Calu3 (cell line): ENCODE measurements around the gene PRKAG2. TPM values are rescaled to one million over a fixed set of nuclear protein-coding genes. Genes with fewer than 3 reads are reported as not detected.

Experiments
- BruUV-seq: library from RNA; stranded (reverse); fragments of 400-500 nt; replicated peaks from 2 replicates; lab custom pipeline; 2021; lab: Mats Ljungman, UMichigan
- CTCF ChIA-PET: fragments of 300-600 bp; sonication (Branson Sonifier 250); formaldehyde crosslinking; loops from one replicate; lab custom pipeline; 2022; ENCODE audit warnings: antibody characterized with exemption; lab: Charles Lee
- DNase-seq: peaks from one replicate; pipeline ENCODE4 v3.0.0; 2022
- H3K27ac Mint-ChIP-seq: one replicate; pipeline ENCODE4 v1.8.0; 2022; ENCODE audit warnings: mixed read lengths; ENCODE audit not compliant: unreplicated experiment
- H3K27me3 Mint-ChIP-seq: one replicate; pipeline ENCODE4 v1.8.0; 2022; ENCODE audit warnings: mixed read lengths; ENCODE audit not compliant: unreplicated experiment
- H3K36me3 Mint-ChIP-seq: one replicate; pipeline ENCODE4 v1.8.0; 2022; ENCODE audit warnings: mild to moderate bottlenecking, moderate library complexity, mixed read lengths; ENCODE audit not compliant: insufficient read depth, unreplicated experiment
- H3K4me1 Mint-ChIP-seq: one replicate; pipeline ENCODE4 v1.8.0; 2022; ENCODE audit warnings: mild to moderate bottlenecking, low read depth, mixed read lengths; ENCODE audit not compliant: unreplicated experiment
- H3K4me3 Mint-ChIP-seq: one replicate; pipeline ENCODE4 v1.8.0; 2022; ENCODE audit warnings: mild to moderate bottlenecking, low read depth, moderate library complexity, mixed read lengths; ENCODE audit not compliant: unreplicated experiment
- H3K9me3 Mint-ChIP-seq: one replicate; pipeline ENCODE4 v1.8.0; 2022; ENCODE audit warnings: low read depth, mixed read lengths; ENCODE audit not compliant: unreplicated experiment
- intact Hi-C: fragments of 100-400 bp; cut with micrococcal nuclease; formaldehyde crosslinking; loops from one replicate; pipeline ENCODE4 v1.10.0; 2022; ENCODE audit not compliant: unreplicated experiment
- total RNA-seq: library from RNA; stranded (reverse); gene quantifications from 2 replicates; pipeline ENCODE4 v1.2.3, GENCODE V29; 2022
- TF ChIP-seq, protein P1 (sequence below): fragments of 200-600 bp; IDR thresholded peaks from one replicate; pipeline ENCODE4 v1.8.0; 2022; ENCODE audit warnings: antibody characterized with exemption; ENCODE audit not compliant: unreplicated experiment

Gene PRKAG2
- total RNA-seq, 1 experiment from 2014 or later, result 22.4 TPM

GRCh38 chr7:151599401-151600227 lies 277.3 kb downstream of the PRKAG2 start:
- intact Hi-C loops, result no loop called here
- Mint-ChIP-seq H3K36me3 (no peaks in the 10 kb centered on the region), H3K4me1 (peaks cover 58% of the 10 kb centered on the region)

GRCh38 chr7:151597541-151598444 lies 279.1 kb downstream of the PRKAG2 start:
- H3K4me1 Mint-ChIP-seq, result peaks cover 53% of the 10 kb centered on the region
- BruUV-seq, result no TSS peak
- no peaks in the 10 kb centered on the region for H3K27me3 Mint-ChIP-seq
- intact Hi-C loops, result no loop called here
- no peaks in the 10 kb centered on the region for H3K36me3 Mint-ChIP-seq
- TF ChIP-seq, protein P1, sequence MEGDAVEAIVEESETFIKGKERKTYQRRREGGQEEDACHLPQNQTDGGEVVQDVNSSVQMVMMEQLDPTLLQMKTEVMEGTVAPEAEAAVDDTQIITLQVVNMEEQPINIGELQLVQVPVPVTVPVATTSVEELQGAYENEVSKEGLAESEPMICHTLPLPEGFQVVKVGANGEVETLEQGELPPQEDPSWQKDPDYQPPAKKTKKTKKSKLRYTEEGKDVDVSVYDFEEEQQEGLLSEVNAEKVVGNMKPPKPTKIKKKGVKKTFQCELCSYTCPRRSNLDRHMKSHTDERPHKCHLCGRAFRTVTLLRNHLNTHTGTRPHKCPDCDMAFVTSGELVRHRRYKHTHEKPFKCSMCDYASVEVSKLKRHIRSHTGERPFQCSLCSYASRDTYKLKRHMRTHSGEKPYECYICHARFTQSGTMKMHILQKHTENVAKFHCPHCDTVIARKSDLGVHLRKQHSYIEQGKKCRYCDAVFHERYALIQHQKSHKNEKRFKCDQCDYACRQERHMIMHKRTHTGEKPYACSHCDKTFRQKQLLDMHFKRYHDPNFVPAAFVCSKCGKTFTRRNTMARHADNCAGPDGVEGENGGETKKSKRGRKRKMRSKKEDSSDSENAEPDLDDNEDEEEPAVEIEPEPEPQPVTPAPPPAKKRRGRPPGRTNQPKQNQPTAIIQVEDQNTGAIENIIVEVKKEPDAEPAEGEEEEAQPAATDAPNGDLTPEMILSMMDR, result no peak
- H3K9me3 Mint-ChIP-seq, result no peaks in the 10 kb centered on the region
- no peak overlapping the region for H3K4me3 Mint-ChIP-seq
- peak overlapping the region; percentile 62 for H3K27ac Mint-ChIP-seq
- DNase-seq, result peak; percentile 51
- CTCF ChIA-PET, result no interaction called here

More at GRCh38 chr7:151599401-151600227, 277.3 kb downstream of the PRKAG2 start:
- DNase-seq, result peak; percentile 36
- CTCF ChIA-PET, result interaction anchor here (0.8 to 1.4 kb wide), 3 partner anchors 20 to 155 kb away, joined by 3 read pairs; no protein-coding TSS in a partner anchor
- H3K27me3 Mint-ChIP-seq, result no peaks in the 10 kb centered on the region
- TF ChIP-seq, protein P1, result no peak
- H3K4me3 Mint-ChIP-seq, result peak overlapping the region; percentile 43
- no TSS peak for BruUV-seq
- peak overlapping the region; percentile 79 for H3K27ac Mint-ChIP-seq
- peaks cover 3% of the 10 kb centered on the region for H3K9me3 Mint-ChIP-seq

DNA sequence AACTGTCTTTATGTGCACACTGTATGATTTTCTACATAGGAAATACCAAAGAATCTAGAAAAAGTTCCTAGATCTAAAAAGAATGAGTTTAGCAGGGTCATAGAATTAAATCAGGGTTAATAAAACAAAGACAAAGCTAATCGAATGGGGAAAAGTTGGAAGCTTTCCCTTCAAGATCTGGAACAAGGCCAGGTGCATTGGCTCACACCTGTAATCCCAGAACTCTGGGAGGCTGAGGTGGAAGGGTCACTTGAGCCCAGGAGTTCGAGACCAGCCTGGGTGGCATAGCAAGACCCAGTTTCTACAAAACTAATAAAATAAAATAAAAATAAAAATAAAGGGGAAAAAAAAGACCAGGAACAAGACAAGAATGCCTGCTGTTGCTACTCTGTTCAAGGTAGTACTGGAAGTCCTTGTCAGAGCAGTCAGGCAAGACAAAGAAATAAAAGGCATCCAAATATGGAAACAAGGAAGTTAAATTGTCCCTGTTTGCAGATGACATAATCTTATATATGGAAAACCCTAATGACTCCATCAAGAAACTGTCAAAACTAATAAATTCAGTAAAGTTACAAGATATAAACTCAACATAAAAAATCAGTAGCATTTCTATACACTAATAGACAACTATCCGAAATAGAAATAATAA lies 281.1 kb downstream of the PRKAG2 start:
- peak overlapping the region; percentile 64 for H3K27ac Mint-ChIP-seq
- no TSS peak for BruUV-seq
- H3K4me1 Mint-ChIP-seq, result peaks cover 45% of the 10 kb centered on the region
- DNase-seq, result peak; percentile 15
- CTCF ChIA-PET, result no interaction called here
- no peaks in the 10 kb centered on the region for H3K9me3 Mint-ChIP-seq
- intact Hi-C loops, result no loop called here
- no peaks in the 10 kb centered on the region for H3K36me3 Mint-ChIP-seq
- TF ChIP-seq, protein P1, result no peak
- no peaks in the 10 kb centered on the region for H3K27me3 Mint-ChIP-seq
- no peak overlapping the region for H3K4me3 Mint-ChIP-seq

DNA sequence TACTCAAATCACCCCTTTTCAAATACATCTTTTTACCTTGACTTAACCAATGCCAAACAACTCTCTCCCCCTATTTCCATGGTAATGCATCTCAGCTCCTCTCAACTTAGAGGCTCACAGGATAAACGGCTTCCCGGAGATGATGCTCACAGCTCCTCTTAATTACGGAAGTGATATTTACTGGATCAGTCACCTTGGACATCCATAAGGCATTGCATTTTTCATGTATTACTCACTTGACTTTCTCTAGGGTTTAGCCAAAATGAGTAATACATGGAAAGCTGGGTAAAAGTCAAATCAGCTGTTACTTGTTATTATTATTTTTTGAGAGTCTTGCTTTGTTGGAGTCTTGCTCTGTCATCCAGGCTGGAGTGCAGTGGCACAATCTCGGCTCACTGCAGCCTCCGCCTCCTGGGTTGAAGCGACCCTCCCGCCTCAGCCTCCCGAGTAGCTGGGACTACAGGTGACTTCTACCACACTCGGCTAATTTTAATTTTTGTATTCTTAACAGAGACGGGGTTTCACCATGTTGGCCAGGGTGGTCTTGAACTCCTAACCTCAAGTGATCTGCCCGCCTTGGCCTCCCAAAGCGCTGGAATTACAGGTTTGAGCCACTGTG lies 283.9 kb downstream of the PRKAG2 start:
- TF ChIP-seq, protein P1, result no peak
- intact Hi-C loops, result no loop called here
- CTCF ChIA-PET, result no interaction called here
- Mint-ChIP-seq H3K4me3 (no peak overlapping the region), H3K27me3 (no peaks in the 10 kb centered on the region), H3K4me1 (peaks cover 20% of the 10 kb centered on the region), H3K9me3 (no peaks in the 10 kb centered on the region), H3K36me3 (no peaks in the 10 kb centered on the region), H3K27ac (no peak overlapping the region)
- no TSS peak for BruUV-seq
- no peak for DNase-seq
